Stromal cell of bone marrow (primary cell): ENCODE data around the gene MCTP2.
A peak's percentile ranks its signal among the peaks of the same experiment; 100 is the strongest.
"Not testable (repeated sequence)": the region's sequence is repeated elsewhere in the genome, so short reads cannot be mapped to it uniquely, and the experiment has no call there.

ENCODE experiments used
- DNase-seq: peaks from one replicate; pipeline ENCODE4 v3.0.0-alpha.2; 2012; ENCODE audit warnings: low read depth

MCTP2 gene

GRCh38 chr15:94236608-94237007, 5.2 kb downstream of the MCTP2 start:
- no peak for DNase-seq

DNA sequence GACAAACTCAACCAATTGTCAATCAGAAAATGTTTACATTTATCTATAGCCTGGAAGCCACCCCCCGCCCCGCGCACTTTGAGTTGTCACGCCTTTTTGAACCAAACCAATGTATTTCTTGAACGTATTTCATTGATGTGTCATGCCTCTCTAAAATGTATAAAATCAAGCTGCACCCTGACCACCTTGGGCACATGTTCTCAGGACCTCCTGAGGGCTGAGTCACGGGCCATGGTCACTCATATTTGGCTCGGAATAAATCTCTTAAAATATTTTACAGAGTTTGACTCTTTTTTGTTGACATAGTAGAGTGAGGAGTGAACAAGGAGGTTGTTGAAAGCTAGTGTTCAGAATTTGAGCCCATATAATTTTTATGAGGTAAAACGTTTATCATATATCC, 6.5 kb downstream of the MCTP2 start:
- DNase-seq, result no peak

- no peak for DNase-seq
Observed at GRCh38 chr15:94238539-94239118, 7.3 kb downstream of the MCTP2 start.

DNA sequence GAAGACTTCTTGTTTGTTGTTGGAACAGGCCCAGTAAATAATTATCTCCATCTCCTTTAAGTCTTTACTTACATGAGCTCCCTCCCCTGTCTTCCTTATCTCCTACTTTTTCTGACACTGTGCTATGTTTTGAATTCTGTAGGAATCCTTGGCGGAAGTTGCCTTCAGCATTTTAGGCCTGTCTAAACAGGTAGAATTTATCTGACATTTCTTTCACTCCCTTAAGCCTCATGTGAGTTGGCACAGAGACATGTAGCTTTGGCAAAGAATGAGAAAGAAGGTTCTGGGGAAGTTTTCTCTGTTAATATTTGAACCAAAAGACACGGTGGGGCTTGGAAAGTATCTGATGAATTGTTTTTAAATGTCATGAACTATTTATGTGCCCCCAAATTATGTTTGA, 8.1 kb downstream of the MCTP2 start:
- no peak for DNase-seq

DNA sequence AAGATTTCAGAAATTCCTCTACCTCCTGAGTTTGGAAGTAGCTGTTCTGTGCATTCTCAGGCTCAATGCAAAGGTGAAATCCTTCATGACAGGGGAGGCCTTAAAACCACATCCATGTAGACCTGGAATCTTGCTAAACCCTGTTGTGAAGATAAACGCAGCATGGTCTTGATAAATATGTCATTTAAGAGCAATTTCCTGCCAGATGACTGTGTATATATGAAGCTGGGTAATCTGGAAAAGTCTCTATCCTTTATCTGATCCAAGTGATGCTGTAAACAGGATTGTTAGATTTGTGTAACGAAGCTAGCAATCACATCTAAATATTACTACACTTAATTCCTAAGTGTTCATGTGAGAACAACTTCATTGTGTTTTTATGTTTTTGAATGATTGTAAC, 9.1 kb downstream of the MCTP2 start:
- DNase-seq, result no peak

DNA sequence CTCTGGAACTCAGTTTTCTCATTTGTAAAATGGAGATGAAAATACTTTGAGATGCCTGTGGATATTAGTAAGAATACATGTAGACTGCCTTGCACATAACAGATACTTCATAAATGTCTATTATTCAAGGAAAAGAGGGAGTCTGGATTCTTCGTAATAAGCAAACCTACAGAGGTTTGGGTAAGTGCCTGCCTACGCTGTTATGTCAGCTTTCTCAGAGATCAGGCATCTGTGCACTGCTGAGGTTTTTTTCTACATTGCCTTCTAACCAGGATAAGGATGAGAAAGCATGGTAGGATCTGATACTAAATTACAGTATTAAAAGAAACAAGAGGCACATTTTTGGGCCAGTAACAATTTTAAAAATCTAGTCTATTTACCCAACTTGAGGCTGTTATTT, 10.9 kb downstream of the MCTP2 start:
- DNase-seq, result no peak

DNA sequence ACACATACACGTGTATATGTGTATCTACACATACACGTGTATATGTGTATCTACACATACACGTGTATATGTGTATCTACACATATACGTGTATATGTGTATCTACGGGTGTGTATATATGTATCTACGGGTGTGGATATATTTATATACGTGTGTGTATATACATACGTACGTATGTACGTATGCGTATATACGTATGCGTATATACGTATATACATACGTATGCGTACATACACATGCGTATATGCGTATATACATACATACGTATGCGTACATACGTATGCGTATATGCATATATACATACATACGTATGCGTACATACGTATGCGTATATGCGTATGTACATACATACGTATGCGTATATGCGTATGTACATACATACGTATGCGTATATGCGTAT, 11.6 kb downstream of the MCTP2 start:
- DNase-seq, result not testable (repeated sequence)

DNA sequence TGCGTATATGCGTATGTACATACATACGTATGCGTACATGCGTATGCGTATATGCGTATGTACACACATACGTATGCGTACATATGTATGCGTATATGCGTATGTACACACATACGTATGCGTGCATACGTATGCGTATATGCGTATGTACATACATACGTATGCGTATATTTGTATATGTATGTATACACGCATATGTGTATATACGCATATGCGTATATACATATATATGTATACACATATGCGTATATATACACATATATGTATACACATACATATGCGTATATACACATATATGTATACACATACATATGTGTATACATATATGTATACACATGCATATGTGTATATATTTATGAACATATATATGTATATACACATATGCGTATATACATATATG, 12.1 kb downstream of the MCTP2 start:
- DNase-seq, result no peak

- DNase-seq, result no peak
Observed at GRCh38 chr15:94246016-94246415, 14.7 kb downstream of the MCTP2 start.

DNA sequence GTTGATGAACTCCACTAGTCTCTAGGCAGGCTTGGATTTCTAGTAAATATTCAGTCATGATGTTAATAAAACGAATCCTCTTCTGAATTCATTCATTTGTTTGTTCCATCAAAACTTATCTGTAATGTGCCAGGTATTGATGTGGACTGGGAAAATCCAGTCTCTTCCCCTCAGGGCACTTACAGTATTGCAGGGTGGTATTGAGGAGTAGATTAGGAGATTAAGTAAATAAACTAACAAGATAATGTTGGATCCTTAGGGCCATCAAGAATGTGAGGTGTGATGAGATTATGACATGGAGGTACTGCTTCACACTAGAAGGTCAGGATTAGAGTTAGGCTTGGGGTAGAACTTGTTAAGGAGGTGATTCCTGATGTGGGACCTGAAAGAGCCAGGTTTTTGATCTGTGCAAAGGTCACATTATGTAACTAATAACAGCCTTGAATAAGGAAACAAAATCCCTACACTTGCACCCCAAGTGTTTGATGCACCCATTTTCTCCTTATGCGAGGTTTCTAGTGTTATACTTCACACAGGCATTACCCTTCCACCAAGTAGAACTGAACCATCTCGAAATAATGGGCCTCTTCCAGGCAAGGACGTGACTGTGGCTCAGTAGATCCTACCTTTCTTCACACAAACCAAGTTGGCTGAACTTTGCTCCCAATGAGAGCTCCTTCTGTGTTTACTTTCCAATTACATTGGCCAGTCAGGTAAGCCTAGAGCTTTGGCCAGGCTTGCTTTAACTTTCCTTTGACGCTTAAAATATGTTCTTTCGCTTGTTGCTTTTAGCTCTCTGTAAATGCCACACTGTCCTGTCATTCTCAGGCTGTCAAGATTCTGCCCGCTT, 16.7 kb downstream of the MCTP2 start:
- no peak for DNase-seq

DNA sequence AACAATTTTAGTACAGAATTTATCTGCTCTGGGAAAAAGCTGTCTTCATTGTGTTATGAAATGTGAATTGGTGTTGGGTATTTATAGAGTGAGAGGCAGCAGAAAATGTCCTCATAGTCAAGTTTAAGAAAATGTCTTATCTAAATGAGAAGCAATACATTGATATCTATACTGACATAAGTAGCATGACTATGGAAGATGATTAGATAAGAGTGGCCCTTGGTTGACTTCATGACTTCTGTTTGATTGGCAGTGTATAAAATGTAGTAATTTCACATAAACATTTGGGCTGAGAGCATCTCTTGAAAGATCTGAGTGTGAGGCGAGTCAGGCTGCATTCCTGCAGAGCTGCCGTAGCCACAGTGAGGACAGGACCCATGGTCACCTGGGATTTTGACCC, 19.4 kb downstream of the MCTP2 start:
- DNase-seq, result no peak

- DNase-seq, result no peak
Observed at GRCh38 chr15:94252223-94252766, 20.9 kb downstream of the MCTP2 start.

GRCh38 chr15:94252906-94253491, 21.6 kb downstream of the MCTP2 start:
- no peak for DNase-seq

- no peak for DNase-seq
Observed at GRCh38 chr15:94253742-94254141, 22.4 kb downstream of the MCTP2 start.

- no peak for DNase-seq
Observed at GRCh38 chr15:94255540-94255939, 24.2 kb downstream of the MCTP2 start.

GRCh38 chr15:94256511-94256910, 25.1 kb downstream of the MCTP2 start:
- no peak for DNase-seq

DNA sequence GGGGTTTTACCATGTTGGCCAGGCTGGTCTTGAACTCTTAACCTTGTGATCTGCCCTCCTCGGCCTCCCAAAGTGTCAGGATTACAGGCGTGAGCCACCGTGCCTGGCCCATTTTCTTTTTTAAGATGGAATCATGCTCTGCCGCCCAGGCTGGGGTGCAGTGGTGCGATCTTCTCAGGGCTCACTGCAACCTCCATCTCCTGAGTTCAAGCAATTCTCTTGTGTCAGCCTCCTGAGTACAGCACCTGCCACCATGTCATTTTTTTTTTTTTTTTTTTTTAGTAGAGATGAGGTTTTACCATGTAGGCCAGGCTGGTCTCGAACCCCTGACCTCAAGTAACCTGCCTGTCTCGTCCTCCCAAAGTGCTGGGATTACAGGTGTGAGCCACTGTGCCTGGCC, 26.4 kb downstream of the MCTP2 start:
- DNase-seq, result not testable (repeated sequence)

DNA sequence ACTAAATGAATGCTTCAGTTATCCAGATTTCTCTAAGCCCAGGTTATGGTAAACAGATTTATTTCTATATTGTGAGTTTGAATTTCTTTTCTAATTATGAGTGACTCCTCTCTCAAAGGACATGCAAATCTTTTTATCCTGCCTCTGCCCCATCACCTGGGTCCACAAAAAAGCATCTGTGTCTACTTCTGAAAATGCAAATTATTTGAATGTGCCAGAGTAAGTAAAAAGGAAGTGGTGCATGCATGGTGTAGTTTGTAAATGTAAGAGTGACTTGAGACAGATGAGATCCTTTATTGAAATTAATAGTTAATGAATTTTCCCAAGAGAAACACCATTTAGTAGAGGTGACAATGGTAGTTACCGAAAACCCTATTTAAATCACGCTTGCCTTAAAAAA, 26.9 kb downstream of the MCTP2 start:
- no peak for DNase-seq

DNA sequence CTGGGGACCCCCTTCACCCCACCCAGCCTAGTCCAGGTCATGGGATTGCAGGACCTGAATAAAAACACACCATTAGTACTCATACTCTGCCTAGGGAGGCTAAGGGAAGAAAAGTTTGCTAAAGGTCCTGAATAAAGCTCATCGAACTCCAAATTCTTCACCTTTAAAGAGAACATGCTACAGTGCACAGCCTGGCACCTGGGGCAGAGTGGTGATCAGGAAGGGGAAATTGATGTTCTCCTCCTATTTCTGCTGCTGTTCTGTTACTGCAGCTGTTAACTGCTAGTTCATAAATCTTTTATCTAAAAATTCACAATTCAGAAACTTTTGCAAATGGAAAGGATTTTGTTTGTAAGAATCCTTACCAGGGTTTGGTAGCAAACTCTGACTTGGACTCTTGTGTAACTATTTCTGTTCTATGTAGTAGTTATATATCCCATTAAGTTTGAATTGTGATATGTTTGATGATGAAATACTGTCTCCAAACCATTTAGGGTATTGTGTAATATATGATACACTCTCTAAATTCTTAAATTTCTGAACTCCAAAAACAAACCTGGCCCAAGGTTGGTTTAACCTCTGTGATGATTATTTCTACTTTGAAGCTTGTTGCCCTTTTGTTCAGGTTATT, 27.9 kb downstream of the MCTP2 start:
- peak; percentile 13 for DNase-seq

DNA sequence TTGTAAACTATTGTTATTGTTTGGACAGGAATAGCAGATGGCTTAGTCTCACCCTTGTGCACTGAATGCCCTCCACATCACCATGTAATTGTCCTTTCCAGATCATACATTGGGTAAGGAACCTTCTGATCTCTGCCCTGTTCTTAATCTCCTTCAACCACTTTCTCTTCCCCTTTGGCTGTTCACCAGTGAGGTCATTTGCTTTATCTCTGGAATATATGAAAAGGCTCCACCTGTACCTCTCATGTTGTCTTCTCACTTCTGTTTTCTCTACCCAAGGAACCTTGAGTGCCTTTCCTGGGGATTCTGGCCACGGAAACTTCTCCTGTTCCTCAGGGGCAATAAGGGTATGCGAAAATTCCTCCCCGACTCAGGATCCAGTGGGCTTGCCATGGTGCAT, 28.5 kb downstream of the MCTP2 start:
- no peak for DNase-seq

- DNase-seq, result no peak
Observed at GRCh38 chr15:94262201-94262600, 30.8 kb downstream of the MCTP2 start.
